Daoy (cell line): Measurements from ENCODE around the gene TRIOBP. TPM values are rescaled to one million over a fixed set of nuclear protein-coding genes. Genes with fewer than 3 reads are reported as not detected.
A peak's percentile ranks its signal among the peaks of the same experiment; 100 is the strongest.

Experiments used
- DNase-seq: peaks from one replicate; pipeline ENCODE4 v3.0.0-alpha.2; 2015; ENCODE audit warnings: low read depth
- total RNA-seq: library from RNA; depleted of rRNA; stranded (reverse); fragments of >200 nt; shearing (Covaris generic); gene quantifications from 2 replicates; pipeline ENCODE4 v1.2.3, GENCODE V29; 2014

The TRIOBP gene
- total RNA-seq, 1 experiment from 2014 or later: 42.9 TPM

DNA sequence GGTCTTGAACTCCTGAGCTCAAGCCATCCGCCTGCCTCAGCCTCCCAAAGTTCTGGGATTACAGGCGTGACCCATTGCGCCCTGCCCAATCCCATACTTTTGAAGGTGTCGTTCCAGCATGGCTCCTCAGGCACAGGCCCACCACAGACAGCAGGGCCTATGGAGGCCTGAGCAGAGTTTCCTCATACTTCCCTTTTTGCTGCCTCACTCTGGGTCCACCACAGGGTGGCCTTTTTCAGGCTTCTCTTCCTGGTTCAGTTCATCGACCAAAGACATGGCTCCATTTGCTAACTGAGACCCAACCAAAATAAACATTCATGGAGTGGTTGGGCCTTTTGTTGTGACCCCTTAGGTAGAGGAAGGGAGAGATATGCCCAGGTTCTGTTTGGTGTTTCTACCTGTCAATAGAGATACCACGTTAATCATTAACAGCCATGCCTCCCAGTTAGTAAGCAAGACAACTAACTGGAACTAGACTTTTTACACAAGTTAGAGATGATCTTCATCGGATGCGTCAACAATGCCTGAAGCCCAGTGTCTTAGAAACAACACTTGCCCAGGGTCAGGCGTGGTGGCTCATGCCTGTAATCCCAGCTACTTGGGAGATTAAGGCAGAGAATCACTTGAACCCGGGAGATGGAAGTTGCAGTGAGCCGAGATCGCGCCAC is 35.1 kb downstream of the TRIOBP start:
- DNase-seq: no peak

DNA sequence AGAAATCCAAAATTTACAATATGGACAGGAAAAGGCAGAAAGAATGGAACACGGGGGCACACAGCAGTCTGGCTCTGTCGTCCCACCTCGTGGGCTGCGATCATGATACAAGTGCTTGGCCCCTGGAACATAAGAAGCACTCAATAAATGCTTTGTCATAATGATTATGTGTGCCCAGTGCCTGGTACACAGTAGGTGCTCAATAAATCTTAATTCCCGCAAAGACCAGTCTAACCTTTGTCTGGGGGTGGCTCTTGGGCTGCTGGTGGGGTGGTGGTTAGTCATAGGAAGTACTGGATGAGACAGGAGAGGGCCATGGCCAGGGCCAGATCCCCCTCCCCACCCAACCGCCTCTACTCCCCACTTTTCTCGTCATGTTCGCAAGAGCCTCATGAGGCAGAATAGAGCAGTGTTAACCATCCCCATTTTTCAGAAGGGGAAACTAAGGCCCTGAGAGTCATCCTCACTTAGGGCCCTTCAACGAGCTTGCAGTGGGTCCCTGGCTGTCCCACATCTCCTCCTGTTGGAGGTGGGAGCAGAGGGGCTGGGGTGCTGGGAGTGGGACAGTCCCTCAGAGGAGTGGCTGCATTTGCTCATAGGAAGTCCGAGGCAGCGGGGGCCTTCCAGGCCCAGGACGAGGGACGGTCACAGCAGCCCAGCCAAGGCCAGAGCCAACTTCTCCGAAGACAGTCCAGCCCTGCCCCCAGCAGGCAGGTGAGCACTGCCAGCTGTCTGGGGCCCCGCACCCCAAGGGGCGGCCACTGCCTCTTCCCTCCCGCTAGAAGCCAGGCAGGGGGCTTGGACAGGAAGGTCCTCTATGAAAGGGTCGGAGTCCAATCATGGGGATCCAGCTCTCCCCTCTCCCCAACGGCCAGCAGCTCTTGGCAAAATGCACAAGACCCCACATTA is 36.1 kb downstream of the TRIOBP start:
- no peak for DNase-seq

GRCh38 chr22:37733625-37734401 is 37.0 kb downstream of the TRIOBP start:
- no peak for DNase-seq

GRCh38 chr22:37734402-37734700 is 37.5 kb downstream of the TRIOBP start:
- DNase-seq: no peak

DNA sequence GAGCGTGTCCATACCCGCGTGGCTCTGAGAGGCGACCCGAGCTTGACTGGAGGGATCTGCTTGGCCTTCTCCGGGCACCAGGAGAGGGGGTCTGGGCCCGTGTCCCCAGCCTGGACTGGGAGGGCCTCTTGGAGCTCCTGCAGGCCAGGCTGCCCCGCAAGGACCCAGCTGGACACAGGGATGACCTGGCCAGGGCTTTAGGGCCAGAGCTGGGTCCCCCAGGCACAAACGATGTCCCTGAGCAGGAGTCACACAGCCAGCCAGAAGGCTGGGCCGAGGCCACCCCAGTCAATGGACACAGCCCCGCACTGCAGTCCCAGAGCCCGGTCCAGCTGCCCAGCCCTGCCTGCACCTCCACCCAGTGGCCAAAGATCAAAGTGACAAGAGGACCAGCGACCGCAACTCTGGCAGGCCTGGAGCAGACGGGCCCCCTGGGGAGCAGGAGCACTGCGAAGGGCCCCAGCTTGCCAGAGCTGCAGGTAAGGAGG is 38.2 kb downstream of the TRIOBP start:
- DNase-seq: no peak

DNA sequence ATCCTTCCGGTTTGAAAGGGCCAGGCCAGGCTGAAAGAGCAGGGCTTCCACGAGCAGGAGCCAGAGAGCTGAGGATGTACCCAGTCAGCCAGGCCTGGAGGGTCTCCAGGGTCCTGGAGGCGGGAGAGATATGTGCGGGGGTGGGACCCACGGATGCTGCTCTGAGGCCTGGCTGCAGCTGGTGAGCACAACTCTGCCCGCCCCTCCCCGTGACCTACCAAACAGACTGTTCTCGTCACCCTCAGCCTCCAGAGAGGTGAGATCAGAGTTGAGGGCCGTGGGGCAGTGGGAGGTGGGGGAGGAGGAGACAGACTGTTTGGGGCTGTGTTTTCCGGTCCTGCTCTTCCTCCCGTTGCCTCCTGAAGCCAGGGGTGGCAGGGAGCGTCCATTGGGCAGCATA is 42.2 kb downstream of the TRIOBP start:
- DNase-seq: no peak

- DNase-seq: no peak
Measured at GRCh38 chr22:37739611-37740049, 42.8 kb downstream of the TRIOBP start.

DNA sequence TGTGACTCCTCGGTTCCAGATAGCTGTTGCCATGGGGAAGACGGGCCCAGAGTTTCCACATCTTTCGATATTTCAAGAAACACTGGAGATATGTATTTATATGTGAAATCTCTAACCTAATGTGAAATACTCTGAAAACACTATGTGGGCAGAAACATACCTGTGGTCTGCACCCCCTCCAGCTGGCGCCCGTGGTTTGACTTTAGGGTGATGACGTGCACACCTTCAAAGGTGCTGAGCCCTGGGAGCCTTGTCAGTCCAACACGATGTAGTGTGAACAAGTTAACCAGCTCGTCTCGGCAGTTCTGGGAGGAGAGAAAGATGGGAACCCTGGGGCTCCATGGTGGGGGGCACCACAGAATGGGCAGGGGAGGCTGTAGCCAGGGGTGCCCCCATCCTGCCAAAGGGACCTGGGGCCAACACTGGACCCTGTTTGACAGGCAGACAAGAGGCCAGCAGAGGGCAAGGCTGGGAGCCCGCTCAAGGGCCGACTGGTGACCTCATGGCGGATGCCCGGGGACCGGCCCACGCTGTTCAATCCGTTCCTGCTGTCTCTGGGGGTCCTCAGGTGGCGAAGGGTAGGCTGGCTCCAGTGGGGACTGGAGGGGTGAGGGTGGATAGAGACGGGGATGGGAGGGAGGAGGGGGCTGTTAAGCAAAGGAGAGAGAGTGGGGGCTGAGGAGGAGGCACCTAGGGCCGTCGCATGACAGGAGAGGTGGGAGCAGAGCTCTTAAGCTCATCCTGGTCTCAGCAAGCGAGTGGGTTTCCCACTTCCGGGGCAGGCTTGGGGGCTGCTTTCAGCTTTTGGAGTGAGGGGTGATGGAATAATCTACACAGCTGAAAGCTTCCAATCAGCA is 43.8 kb downstream of the TRIOBP start:
- DNase-seq: no peak

DNA sequence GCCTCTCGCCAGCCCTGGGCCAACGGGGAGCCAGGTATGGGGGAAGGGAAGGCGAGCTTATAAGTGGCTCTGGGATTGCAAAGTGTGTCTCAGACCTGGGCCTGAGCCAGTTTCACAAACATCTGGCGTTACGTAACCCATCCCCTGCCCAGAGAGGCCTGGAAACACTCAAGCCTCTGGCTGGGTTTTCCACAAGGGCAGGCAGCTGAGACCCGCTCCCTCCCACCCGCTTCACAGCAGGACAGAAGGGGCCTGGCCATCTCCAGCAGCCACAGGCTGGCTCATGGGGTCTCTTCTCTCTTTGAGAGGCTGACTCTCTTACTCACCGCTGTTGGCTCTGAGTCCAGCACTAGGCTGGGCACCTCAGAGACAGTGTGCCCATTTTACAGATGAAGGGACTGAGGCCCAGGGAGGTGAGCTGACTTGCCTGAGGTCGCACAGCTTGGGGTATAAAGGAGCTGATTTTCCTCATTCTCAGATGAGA is 44.5 kb downstream of the TRIOBP start:
- peak; percentile 93 for DNase-seq

GRCh38 chr22:37742376-37743171 is 45.7 kb downstream of the TRIOBP start:
- peak; percentile 95 for DNase-seq

GRCh38 chr22:37744589-37744988 is 47.7 kb downstream of the TRIOBP start:
- no peak for DNase-seq

- peak; percentile 94 for DNase-seq
Measured at GRCh38 chr22:37745548-37746365, 48.9 kb downstream of the TRIOBP start.

- DNase-seq: no peak
Measured at GRCh38 chr22:37746366-37747079, 49.7 kb downstream of the TRIOBP start.

- DNase-seq: peak; percentile 67
Measured at GRCh38 chr22:37747080-37747714, 50.3 kb downstream of the TRIOBP start.

DNA sequence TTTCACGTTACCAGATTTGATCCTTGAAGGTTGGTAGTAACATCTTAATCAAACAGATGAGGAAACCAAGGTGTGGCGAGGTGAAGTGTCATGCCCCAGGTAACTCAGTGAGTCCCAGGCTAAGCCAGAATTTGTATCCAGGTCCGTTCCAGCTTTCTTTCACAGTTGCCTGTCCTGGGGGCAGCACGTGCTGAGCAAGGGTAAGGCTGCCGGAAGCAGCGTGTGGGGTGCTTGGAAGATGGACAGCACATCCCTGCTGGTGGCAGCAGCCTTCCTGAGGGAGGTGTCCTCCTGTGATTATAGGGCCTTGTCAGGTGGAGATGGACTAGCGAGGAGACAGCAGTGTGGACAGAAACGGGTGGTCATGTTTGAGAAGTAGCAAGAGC is 50.9 kb downstream of the TRIOBP start:
- no peak for DNase-seq

- no peak for DNase-seq
Measured at GRCh38 chr22:37748659-37749058, 51.8 kb downstream of the TRIOBP start.

- DNase-seq: no peak
Measured at GRCh38 chr22:37749226-37749625, 52.4 kb downstream of the TRIOBP start.
